ENCODE measurements around the gene C1orf21.

GRCh38 chr1:184532199-184532598 is 145.4 kb downstream of the C1orf21 start:
- TF ChIP-seq POLR2A (IDR thresholded peaks at IDR 0.05) = no peak
- TF ChIP-seq, protein P1, sequence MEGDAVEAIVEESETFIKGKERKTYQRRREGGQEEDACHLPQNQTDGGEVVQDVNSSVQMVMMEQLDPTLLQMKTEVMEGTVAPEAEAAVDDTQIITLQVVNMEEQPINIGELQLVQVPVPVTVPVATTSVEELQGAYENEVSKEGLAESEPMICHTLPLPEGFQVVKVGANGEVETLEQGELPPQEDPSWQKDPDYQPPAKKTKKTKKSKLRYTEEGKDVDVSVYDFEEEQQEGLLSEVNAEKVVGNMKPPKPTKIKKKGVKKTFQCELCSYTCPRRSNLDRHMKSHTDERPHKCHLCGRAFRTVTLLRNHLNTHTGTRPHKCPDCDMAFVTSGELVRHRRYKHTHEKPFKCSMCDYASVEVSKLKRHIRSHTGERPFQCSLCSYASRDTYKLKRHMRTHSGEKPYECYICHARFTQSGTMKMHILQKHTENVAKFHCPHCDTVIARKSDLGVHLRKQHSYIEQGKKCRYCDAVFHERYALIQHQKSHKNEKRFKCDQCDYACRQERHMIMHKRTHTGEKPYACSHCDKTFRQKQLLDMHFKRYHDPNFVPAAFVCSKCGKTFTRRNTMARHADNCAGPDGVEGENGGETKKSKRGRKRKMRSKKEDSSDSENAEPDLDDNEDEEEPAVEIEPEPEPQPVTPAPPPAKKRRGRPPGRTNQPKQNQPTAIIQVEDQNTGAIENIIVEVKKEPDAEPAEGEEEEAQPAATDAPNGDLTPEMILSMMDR (IDR thresholded peaks at IDR 0.05) = no peak

All from thyroid gland (tissue), 4 donors.